Measurements from ENCODE around the gene MYO5B. TPM values are rescaled to one million over a fixed set of nuclear protein-coding genes. Genes with fewer than 3 reads are reported as not detected.

MYO5B gene
- polyA plus RNA-seq, 1 of the 3 experiments (the other 2 are of a cell fraction): 1.3 TPM

GRCh38 chr18:50163505-50163904 lies 31.4 kb downstream of the MYO5B start:
- POLR2A ChIA-PET: no interaction called here
- no peaks in the 10 kb centered on the region for H3K27me3 ChIP-seq (ENCODE audit: insufficient read depth)
- no peaks in the 10 kb centered on the region for H3K36me3 ChIP-seq (replicated peaks in 1 of 2; ENCODE audit: control insufficient read depth in 1 of 2, insufficient read depth in 2 of 2, low read length in 1 of 2)
- no peak for DNase-seq
- no peaks in the 10 kb centered on the region for H3K9me3 ChIP-seq
- H4K20me1 ChIP-seq (ENCODE audit: insufficient read depth): no peaks in the 10 kb centered on the region
- TF ChIP-seq JUND (IDR thresholded peaks at IDR 0.05) (no peak), IRF3 (IDR thresholded peaks at IDR 0.05; ENCODE audit: low read depth, low read length) (no peak), MEF2A (IDR thresholded peaks at IDR 0.05; ENCODE audit: borderline replicate concordance, low read depth) (no peak), FOXM1 (IDR thresholded peaks at IDR 0.05; ENCODE audit: low read depth) (no peak), USF2 (IDR thresholded peaks at IDR 0.05; ENCODE audit: borderline replicate concordance, low read depth, low read length) (no peak), CHD2 (IDR thresholded peaks at IDR 0.05; ENCODE audit: low read length, partially characterized antibody) (no peak), POLR2AphosphoS5 (IDR thresholded peaks at IDR 0.05; ENCODE audit: low read depth, low read length) (no peak), ZBTB33 (IDR thresholded peaks at IDR 0.05; ENCODE audit: borderline replicate concordance, low read depth) (no peak), NFIC (IDR thresholded peaks at IDR 0.05; ENCODE audit: borderline replicate concordance) (no peak), YY1 (IDR thresholded peaks at IDR 0.05; ENCODE audit: low read depth) (no peak), PBX3 (IDR thresholded peaks at IDR 0.05) (no peak), MAX (IDR thresholded peaks at IDR 0.05; ENCODE audit: low read depth) (no peak), SIN3A (IDR thresholded peaks at IDR 0.05; ENCODE audit: borderline replicate concordance, low read depth, low read length) (no peak), ELF1 (IDR thresholded peaks at IDR 0.05) (no peak), EZH2phosphoT487 (IDR thresholded peaks at IDR 0.05; ENCODE audit: borderline replicate concordance, low read depth) (no peak), NRF1 (IDR thresholded peaks at IDR 0.05; ENCODE audit: low read depth, low read length) (no peak), MXI1 (IDR thresholded peaks at IDR 0.05; ENCODE audit: low read depth, low read length) (no peak), FOXJ3 (CRISPR knock-in tag; IDR thresholded peaks at IDR 0.05) (no peak), RAD21 (IDR thresholded peaks at IDR 0.05; ENCODE audit: low read length) (no peak), RCOR1 (IDR thresholded peaks at IDR 0.05; ENCODE audit: low read length) (no peak)
- H3K27ac ChIP-seq (ENCODE audit: low read depth in 2 of 2, low read length in 1 of 2): no peak overlapping the region
- H3F3A ChIP-seq (replicated peaks; ENCODE audit: insufficient read depth): no peaks in the 10 kb centered on the region
- 17% methylated on average over 1 of the region's 1 CpG for WGBS (ENCODE audit: low lambda C conversion rate)
- H3K79me2 ChIP-seq (ENCODE audit: insufficient read depth): no peaks in the 10 kb centered on the region
- CTCF ChIA-PET: interaction anchor here (0.7 to 1.4 kb wide), 5 partner anchors 9 to 41 kb away, joined by 3 to 4 read pairs (median 3); partner anchors contain the start of gene MYO5B
- H3K4me1 ChIP-seq (ENCODE audit: control insufficient read depth in 1 of 2, insufficient read depth in 2 of 2, low read depth in 1 of 2, low read length in 1 of 2): no peaks in the 10 kb centered on the region; a peak in 1 of 4 replicates
- no peak overlapping the region for H2AFZ ChIP-seq (ENCODE audit: low read depth)
- no peak overlapping the region for H3K4me3 ChIP-seq (ENCODE audit: low read depth in 2 of 2, low read length in 1 of 2)
- H3K4me2 ChIP-seq: no peak overlapping the region
- no peak overlapping the region for H3K9ac ChIP-seq
- no peaks in the 10 kb centered on the region for H3K9me2 ChIP-seq

Measured in SK-N-SH (cell line).